NB4 (cell line): ENCODE measurements around the gene ST3GAL4.

Source experiments
- CTCF ChIP-seq: IDR thresholded peaks from one replicate; pipeline ENCODE4 v1.5.1; 2012; ENCODE audit warnings: low read depth, low read length
- MYC ChIP-seq: IDR thresholded peaks from 2 replicates; pipeline ENCODE4 v1.6.1; 2011; ENCODE audit warnings: low read depth, low read length

- no peak for TF ChIP-seq MYC
- no peak for TF ChIP-seq CTCF
These were observed 12.4 kb upstream of the ST3GAL4 start for GRCh38 chr11:126343051-126343450.
